ENCODE results near the gene WIPI1. TPM values are rescaled to one million over a fixed set of nuclear protein-coding genes. Genes with fewer than 3 reads are reported as not detected.

WIPI1 gene
- total RNA-seq, 1 donor, result 80.7 TPM

DNA sequence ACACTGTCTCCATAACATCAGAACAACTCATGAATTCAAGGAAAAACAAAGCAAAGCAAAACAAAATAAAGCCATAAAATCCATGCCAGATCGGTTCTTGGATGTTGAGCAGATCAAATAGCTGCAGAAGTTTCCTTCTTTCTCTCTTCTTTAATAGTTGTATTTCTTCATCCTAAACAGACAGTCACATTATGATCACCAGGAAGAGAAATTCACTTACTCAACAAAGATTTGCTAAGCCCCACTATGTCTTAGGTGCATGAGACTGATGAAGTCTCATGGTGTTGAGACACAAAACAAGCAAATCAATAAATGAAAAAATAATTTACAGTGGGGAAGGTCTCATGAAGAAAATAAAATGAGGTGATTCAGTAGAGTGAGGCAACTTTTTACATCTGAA lies 72.8 kb downstream of the WIPI1 start:
- TF ChIP-seq, protein P1, sequence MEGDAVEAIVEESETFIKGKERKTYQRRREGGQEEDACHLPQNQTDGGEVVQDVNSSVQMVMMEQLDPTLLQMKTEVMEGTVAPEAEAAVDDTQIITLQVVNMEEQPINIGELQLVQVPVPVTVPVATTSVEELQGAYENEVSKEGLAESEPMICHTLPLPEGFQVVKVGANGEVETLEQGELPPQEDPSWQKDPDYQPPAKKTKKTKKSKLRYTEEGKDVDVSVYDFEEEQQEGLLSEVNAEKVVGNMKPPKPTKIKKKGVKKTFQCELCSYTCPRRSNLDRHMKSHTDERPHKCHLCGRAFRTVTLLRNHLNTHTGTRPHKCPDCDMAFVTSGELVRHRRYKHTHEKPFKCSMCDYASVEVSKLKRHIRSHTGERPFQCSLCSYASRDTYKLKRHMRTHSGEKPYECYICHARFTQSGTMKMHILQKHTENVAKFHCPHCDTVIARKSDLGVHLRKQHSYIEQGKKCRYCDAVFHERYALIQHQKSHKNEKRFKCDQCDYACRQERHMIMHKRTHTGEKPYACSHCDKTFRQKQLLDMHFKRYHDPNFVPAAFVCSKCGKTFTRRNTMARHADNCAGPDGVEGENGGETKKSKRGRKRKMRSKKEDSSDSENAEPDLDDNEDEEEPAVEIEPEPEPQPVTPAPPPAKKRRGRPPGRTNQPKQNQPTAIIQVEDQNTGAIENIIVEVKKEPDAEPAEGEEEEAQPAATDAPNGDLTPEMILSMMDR (IDR thresholded peaks at IDR 0.05; ENCODE audit: insufficient read depth, low read depth, low read length), result no peak
- peak; percentile 90 for DNase-seq (ENCODE audit: low read depth)
- no peak overlapping the region for H3K4me3 ChIP-seq (ENCODE audit: low read depth, low read length)

DNA sequence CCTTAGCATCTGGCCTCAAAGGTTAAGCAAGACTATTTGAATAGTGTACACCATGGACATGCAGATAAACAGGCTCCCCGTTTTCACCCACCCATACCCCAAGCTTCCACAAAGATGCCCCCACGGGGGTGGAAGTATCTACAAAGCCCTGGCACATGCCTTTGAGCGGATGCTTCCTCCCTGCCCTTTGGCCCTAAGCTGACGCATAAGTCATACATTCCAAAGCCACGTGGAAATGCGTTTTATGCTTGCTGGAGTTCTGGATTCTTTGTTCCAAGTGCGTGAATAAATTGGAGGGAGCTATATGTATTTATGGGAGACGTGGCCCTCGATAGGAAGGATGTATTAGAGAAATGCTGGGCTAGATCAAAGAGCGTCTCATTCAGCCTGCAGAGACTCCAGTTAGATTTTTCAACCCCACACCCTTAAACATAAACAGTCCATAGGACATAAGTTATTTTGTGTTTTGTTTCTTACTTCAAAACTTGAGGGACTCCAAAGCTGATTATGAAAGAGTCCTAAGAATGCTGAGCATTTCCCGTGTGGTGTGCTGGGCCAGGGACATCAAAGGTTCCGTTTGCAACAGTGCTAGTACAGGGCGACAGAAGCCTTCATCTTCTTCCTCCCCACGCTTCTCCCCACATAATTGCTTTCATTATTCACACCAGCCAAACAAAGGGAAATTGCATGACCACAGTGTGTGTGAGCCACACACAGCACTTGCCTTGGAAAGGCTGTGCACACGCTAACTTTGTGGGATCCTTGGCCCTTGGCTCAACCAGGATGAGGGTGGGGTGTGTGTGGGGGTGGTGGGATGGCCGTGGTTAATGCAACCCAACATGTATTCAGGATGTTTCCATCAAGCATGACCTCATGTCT lies 73.6 kb downstream of the WIPI1 start:
- peak; percentile 97 for DNase-seq (ENCODE audit: low read depth)
- H3K4me3 ChIP-seq (ENCODE audit: low read depth, low read length), result peak overlapping the region; percentile 1
- TF ChIP-seq, protein P1 (IDR thresholded peaks at IDR 0.05; ENCODE audit: insufficient read depth, low read depth, low read length), result no peak

DNA sequence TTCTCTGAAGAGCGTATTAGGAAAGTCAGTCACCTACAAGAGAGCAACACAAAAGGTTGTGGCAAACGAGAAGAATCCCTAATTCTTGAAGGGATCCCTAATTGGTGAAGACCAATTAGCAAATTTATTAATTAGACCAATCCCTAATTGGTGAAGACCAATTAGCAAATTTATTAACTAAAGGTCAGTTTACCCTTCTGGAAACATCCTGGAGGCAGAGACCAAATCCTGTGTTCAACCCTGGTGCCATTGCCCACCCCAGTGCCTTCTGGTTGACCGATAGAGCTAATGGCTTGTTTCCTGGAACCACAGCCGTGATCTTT lies 74.2 kb downstream of the WIPI1 start:
- DNase-seq (ENCODE audit: low read depth), result no peak
- no peak overlapping the region for H3K4me3 ChIP-seq (ENCODE audit: low read depth, low read length)
- TF ChIP-seq, protein P1 (IDR thresholded peaks at IDR 0.05; ENCODE audit: insufficient read depth, low read depth, low read length), result no peak

DNA sequence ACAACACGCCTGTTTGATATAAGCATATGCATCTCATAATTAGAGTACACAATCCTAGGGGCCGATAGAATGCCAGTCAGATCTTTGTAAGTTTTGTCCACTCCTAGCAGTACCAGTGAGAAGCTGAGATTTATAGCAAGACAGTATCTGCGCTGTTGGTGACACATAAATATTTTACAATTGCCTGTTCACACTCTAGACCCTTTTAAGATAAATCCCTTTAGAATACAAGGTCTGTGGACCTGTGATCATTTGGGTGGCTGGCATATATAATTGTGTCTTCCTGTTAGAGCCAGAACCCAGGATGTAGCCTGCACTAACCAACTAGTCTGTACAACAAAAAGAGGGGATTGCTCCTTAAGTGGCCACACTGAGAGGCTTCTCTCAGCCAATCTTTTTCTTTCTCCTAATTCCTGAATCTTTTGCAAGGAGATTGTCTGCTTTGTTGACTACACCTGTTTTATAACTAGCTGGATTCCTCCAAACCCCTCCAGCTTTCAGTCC lies 74.7 kb downstream of the WIPI1 start:
- no peak overlapping the region for H3K4me3 ChIP-seq (ENCODE audit: low read depth, low read length)
- TF ChIP-seq, protein P1 (IDR thresholded peaks at IDR 0.05; ENCODE audit: insufficient read depth, low read depth, low read length), result no peak
- DNase-seq (ENCODE audit: low read depth), result peak; percentile 26

DNA sequence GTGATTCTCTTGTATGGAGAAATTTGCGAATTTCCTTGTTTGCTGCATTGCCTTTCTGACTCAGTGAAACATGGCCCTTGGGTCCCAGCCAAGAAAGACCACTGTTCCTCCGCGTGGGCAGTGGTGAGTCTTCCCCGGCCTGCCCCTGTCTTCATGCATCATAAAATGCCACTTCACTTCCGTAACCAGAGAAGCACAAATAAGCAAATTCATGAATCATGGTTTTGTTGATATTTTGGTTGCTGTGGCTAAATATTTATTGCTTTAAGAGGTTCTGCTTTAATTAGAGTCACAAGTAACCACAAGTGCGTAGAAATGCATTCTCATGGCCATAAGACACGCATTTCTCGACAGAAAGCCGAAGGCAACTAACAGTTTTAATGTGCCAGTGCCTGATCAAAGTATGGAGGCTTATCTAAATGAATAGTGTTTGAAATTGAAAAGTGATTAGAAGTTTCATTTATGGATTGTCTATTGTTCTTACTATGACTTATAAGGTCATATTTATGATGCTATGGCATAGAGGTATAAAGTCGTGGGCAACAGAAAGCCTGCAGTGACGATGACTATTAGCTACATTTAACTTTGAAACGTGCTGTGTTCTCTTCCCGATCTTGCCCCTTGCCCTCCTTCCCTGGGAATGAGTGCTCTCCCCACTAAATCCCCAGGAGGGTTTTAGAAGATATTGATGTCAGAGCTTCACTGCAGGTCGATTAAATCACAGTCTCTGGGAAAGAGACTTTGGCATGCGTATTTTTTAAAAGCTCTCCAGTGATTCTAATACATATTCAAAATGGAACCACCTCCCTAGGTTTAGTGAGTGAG lies 76.0 kb downstream of the WIPI1 start:
- H3K4me3 ChIP-seq (ENCODE audit: low read depth, low read length), result no peak overlapping the region

More for the DNA sequence above, 76.0 kb downstream of the WIPI1 start:
- TF ChIP-seq, protein P1 (IDR thresholded peaks at IDR 0.05; ENCODE audit: insufficient read depth, low read depth, low read length), result no peak
- DNase-seq (ENCODE audit: low read depth), result peak; percentile 98
